T-cell (primary cell): ENCODE results near the gene FYN. TPM values are rescaled to one million over a fixed set of nuclear protein-coding genes. Genes with fewer than 3 reads are reported as not detected.

Experiments used
- ATAC-seq, 4 experiments: fragments of 200-7000 bp in 3 of 4; fragments of 150-1000 bp in 1 of 4; cut with Tn5 transposase; replicated peaks in 1 of 4; 1 replicate in 3 of 4; 2 replicates in 1 of 4; pipeline ENCODE4 v1.10.0; 2021; ENCODE audit warnings: moderate library complexity in 3 of 4, mild to moderate bottlenecking in 2 of 4, moderate number of reproducible peaks in 1 of 4
- CTCF ChIA-PET, 2 donors: fragments of 300-600 bp; sonication (Branson Sonifier 250); formaldehyde crosslinking; loops; one replicate each; lab custom pipeline; 2022; ENCODE audit warnings: antibody characterized with exemption in 2 of 2; lab: Charles Lee
- POLR2A ChIA-PET, 2 donors: fragments of 300-600 bp; sonication (Branson Sonifier 250); formaldehyde crosslinking; loops; one replicate each; lab custom pipeline; 2022; ENCODE audit warnings: antibody characterized with exemption in 2 of 2; lab: Charles Lee
- DNase-seq, 35 experiments: peaks; one replicate each; pipeline versions ENCODE4 v3.0.0 to v3.0.0-alpha.2; 2013 to 2023
- H3K27ac ChIP-seq: one replicate; pipeline ENCODE4 v1.5.1; 2013; ENCODE audit warnings: low read length
- H3K27me3 ChIP-seq, 2 experiments: replicated peaks in 1 of 2; 1 replicate in 1 of 2; 2 replicates in 1 of 2; pipeline versions ENCODE4 v1.6.1 to v1.7.0; 2013; ENCODE audit warnings: low read length in 1 of 2, mixed read lengths in 1 of 2; ENCODE audit not compliant: control insufficient read depth in 2 of 2, insufficient read depth in 2 of 2; ENCODE audit errors: extremely low read depth in 1 of 2
- H3K36me3 ChIP-seq, 2 donors: 1 replicate in 1 of 2; 2 replicates in 1 of 2; pipeline versions ENCODE4 v1.6.1 to v1.7.0; 2013; ENCODE audit warnings: low read length in 1 of 2; ENCODE audit not compliant: control insufficient read depth in 2 of 2, insufficient read depth in 1 of 2; ENCODE audit errors: extremely low read depth in 1 of 2
- H3K4me1 ChIP-seq, 2 experiments: 1 replicate in 1 of 2; 2 replicates in 1 of 2; pipeline versions ENCODE4 v1.6.1 to v1.7.0; 2013; ENCODE audit warnings: low read length in 2 of 2, mixed read lengths in 1 of 2; ENCODE audit not compliant: insufficient read depth in 2 of 2, control insufficient read depth in 1 of 2; ENCODE audit errors: extremely low read depth in 1 of 2
- H3K4me3 ChIP-seq, 2 donors: 1 replicate in 1 of 2; 2 replicates in 1 of 2; pipeline versions ENCODE4 v1.5.1 to v1.7.0; 2013; ENCODE audit warnings: mild to moderate bottlenecking in 2 of 2, low read length in 1 of 2, moderate library complexity in 1 of 2; ENCODE audit not compliant: control insufficient read depth in 1 of 2; ENCODE audit errors: extremely low read depth in 1 of 2
- H3K9me3 ChIP-seq: 2 replicates; pipeline ENCODE4 v1.7.0; 2013
- H3K27ac Mint-ChIP-seq, 2 donors: one replicate each; pipeline ENCODE4 v1.8.0; 2020 to 2021; ENCODE audit warnings: mild to moderate bottlenecking in 2 of 2, mixed read lengths in 2 of 2
- H3K27me3 Mint-ChIP-seq, 2 donors: one replicate each; pipeline ENCODE4 v1.8.0; 2021 to 2022; ENCODE audit warnings: mixed read lengths in 2 of 2
- H3K36me3 Mint-ChIP-seq: one replicate; pipeline ENCODE4 v1.8.0; 2021; ENCODE audit warnings: mixed read lengths
- H3K4me1 Mint-ChIP-seq, 3 donors: one replicate each; pipeline ENCODE4 v1.8.0; 2020 to 2022; ENCODE audit warnings: mixed read lengths in 3 of 3, mild to moderate bottlenecking in 1 of 3
- H3K4me3 Mint-ChIP-seq, 3 donors: one replicate each; pipeline ENCODE4 v1.8.0; 2020 to 2022; ENCODE audit warnings: mild to moderate bottlenecking in 3 of 3, mixed read lengths in 3 of 3, moderate library complexity in 3 of 3
- H3K9me3 Mint-ChIP-seq, 3 donors: one replicate each; pipeline ENCODE4 v1.8.0; 2020 to 2022; ENCODE audit warnings: mixed read lengths in 3 of 3
- WGBS: methylation state at CpG from one replicate; pipeline ENCODE4 v1.1.5; 2013; ENCODE audit warnings: missing lambda C conversion rate; ENCODE audit not compliant: insufficient coverage; 5-methylcytosine and 5-hydroxymethylcytosine counted together
- total RNA-seq, 35 experiments: library from RNA in 6 of 35; stranded (reverse) in 6 of 35; fragments of 120-200 nt in 1 of 35; gene quantifications; one replicate each; pipeline versions ENCODE4 v1.2.1 to v1.2.4 and lab custom pipeline; 2013 to 2026

FYN gene
- total RNA-seq, 5 donors from 2014 or later (not counting 1 experiment from before 2014, with no cell fraction given) = 466 to 573 (median 534) TPM

DNA sequence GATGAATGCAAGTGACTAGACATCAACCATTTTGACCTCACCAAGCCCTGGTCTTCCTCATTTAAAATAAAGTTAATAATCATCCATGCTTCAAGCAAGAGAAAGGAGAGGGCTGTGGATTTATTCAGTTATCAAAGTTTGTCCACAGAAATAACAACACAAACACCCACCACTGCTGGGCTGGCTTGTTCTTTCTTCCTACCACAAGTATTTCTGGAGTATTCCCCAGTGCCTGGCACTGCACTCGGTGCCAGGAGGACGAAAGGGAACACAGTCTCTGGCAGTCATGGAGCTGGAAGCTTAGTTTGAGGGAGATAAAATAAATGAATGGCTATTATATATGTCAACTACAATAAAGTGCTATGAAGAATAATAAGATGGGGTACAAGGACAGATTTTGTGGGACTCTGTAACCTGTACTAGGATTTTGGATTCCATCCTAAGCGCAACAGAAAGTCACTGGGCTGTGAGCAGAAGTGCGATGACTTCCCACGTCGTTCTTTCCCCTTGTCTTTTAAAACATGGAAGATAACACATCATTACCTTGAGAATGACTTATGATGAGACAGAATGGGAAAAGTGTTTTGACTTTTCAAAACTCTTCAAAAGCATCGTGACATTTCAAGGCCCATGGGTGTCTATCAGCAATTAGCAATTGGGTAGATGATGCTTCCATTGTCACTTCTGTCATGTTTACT, 193.1 kb downstream of the FYN start:
- Mint-ChIP-seq H3K4me3 (no peak overlapping the region), H3K9me3 (no peaks in the 10 kb centered on the region), H3K36me3 (peaks cover 65% of the 10 kb centered on the region), H3K27ac (peak overlapping the region; percentile 12 to 49), H3K27me3 (no peaks in the 10 kb centered on the region), H3K4me1 (peaks cover 80 to 88% (median 84%) of the 10 kb centered on the region in 3 donors)
- Histone ChIP-seq H3K4me1 (peaks cover 17 to 41% of the 10 kb centered on the region in 2 experiments), H3K4me3 (no peak overlapping the region), H3K27ac (no peak overlapping the region), H3K36me3 (peaks cover 3 to 82% of the 10 kb centered on the region in 2 donors), H3K9me3 (no peaks in the 10 kb centered on the region), H3K27me3 (no peaks in the 10 kb centered on the region)
- POLR2A ChIA-PET = interaction anchor here in 1 of 2 donors (0.5 to 0.6 kb wide), 2 partner anchors 363 to 481 kb away, joined by 4 to 7 read pairs; no protein-coding TSS in a partner anchor
- WGBS = 100% methylated on average over 1 of the region's 7 CpGs
- DNase-seq (no peak), ATAC-seq (no peak)
- CTCF ChIA-PET = no interaction called here

DNA sequence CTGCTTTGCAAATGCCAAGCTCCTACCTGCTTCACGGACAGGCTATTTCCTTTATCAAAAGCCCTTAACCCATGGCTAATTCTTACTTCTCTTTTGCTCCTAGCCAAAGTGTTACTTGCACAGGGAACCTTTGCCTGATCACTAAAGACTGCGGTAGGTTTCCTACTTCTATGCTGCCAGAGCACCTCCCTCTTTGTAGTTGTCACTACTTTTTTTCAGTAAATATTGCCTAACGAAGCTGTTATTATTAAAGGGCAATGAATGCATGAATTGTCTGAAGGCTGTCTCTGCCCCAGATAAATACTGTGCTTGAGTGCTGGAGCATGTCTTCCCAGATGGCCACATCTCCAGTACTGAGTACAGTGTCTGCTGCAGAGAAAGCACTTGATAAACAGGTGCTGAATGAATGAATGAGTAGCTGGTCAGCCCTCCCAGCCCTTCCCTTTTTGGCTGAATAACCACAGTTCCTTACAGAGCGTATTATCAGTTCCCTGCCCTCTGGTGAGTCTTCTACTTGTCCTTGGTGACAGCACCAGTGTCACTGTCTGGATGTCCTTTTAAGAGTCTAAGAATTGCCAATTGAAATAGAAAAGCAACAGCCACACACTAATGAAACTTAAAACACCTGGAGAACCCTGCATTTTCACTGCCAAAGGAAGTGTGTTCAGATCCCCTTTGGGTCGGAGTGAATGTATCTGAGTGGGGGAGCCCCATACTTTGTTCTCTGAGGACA, 194.0 kb downstream of the FYN start:
- Histone ChIP-seq H3K27ac (no peak overlapping the region), H3K4me1 (peaks cover 14 to 34% of the 10 kb centered on the region in 2 experiments), H3K4me3 (no peak overlapping the region), H3K9me3 (no peaks in the 10 kb centered on the region), H3K36me3 (peaks cover 3 to 82% of the 10 kb centered on the region in 2 donors), H3K27me3 (no peaks in the 10 kb centered on the region)
- H3K4me1 Mint-ChIP-seq = peaks cover 75 to 86% (median 79%) of the 10 kb centered on the region in 3 donors
- ATAC-seq (no peak), DNase-seq (no peak)
- ChIA-PET CTCF (no interaction called here), POLR2A (no interaction called here)
- WGBS = 83% methylated on average over 1 of the region's 5 CpGs
- H3K4me3 Mint-ChIP-seq = no peak overlapping the region
- H3K27ac Mint-ChIP-seq = peak overlapping the region; percentile 49 to 53
- H3K9me3 Mint-ChIP-seq = no peaks in the 10 kb centered on the region
- no peaks in the 10 kb centered on the region for H3K27me3 Mint-ChIP-seq
- H3K36me3 Mint-ChIP-seq = peaks cover 65% of the 10 kb centered on the region

DNA sequence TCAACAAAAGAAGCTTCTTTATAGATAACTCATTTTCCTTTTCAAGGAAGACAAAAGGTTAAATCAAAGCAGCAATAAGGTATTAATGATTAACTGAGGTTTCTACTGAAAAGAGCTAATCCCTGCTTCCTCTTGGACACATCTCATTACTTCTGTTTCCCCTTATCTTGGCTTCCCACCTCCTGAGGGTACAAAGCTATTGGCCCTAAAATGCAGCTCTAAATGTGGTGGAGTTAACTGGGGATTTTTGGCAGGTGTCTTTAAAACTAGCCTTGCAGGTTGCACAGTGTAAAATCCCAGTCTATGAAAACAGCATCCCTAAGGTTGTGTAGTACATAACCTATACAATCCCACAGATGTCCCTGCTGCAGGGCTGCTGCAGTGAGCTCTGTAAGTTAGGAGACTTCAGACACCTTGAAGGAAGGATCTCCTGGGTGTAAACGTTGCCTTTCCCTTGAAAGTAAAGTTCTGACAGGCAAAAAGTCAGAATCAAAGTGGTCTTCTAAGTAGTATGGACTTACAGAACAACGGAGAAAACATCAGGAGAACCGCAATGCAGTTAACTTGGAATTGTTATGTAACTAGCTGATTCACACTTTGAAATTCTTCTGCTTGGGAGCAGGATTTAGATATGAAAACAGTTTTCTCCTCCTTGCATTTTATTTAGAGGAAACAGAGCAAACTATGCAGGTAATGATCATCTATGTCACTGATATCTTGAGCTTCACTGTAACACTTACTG, 195.8 kb downstream of the FYN start:
- Mint-ChIP-seq H3K27ac (peak overlapping the region; percentile 52 to 55), H3K27me3 (no peaks in the 10 kb centered on the region), H3K4me3 (no peak overlapping the region), H3K36me3 (peaks cover 69% of the 10 kb centered on the region), H3K9me3 (no peaks in the 10 kb centered on the region), H3K4me1 (peaks cover 56 to 68% (median 61%) of the 10 kb centered on the region in 3 donors)
- Histone ChIP-seq H3K36me3 (peaks cover 3 to 87% of the 10 kb centered on the region in 2 donors), H3K27me3 (no peaks in the 10 kb centered on the region), H3K4me1 (peaks cover 7 to 18% of the 10 kb centered on the region in 2 experiments), H3K4me3 (no peak overlapping the region), H3K27ac (no peak overlapping the region), H3K9me3 (no peaks in the 10 kb centered on the region)
- ATAC-seq = no peak
- no peak for DNase-seq
- ChIA-PET CTCF (interaction anchor here in 1 of 2 donors (0.6 to 1.6 kb wide), 2 partner anchors 19 to 28 kb away, joined by 3 to 6 read pairs; no protein-coding TSS in a partner anchor), POLR2A (interaction anchor here (0.6 to 1.1 kb wide), 4 partner anchors 9 to 190 kb away, joined by 3 to 5 read pairs (median 4); no protein-coding TSS in a partner anchor)
- WGBS = 33% methylated on average over 1 of the region's 3 CpGs

DNA sequence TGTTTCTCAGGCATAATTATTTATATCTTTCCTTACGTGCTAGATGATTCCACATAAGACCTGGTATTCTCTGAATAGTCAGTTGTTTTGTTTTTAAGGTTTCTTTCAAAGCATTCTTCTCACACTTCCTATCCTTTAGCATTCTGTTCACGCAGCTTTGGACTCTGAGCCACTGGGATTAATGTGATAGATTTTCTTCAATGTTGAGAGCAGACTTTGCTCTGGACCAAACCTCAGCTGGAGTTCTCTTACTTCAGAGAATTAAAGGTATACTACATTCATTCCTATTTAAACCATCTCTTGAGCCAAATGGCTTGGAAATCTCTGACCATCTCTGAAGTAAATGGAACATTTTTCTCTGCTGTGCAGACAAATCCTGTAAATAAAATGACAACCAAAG, 196.9 kb downstream of the FYN start:
- Mint-ChIP-seq H3K36me3 (peaks cover 67% of the 10 kb centered on the region), H3K9me3 (no peaks in the 10 kb centered on the region), H3K4me3 (peak overlapping the region in 1 of 3 donors; percentile 13), H3K27me3 (no peaks in the 10 kb centered on the region), H3K27ac (peak overlapping the region; percentile 70 to 77), H3K4me1 (peaks cover 46 to 59% (median 51%) of the 10 kb centered on the region in 3 donors)
- no peak overlapping the region for H3K4me3 ChIP-seq
- ChIA-PET POLR2A (no interaction called here), CTCF (interaction anchor here in 1 of 2 donors (0.6 to 1.6 kb wide), 3 partner anchors 20 to 87 kb away, joined by 3 to 6 read pairs (median 3); no protein-coding TSS in a partner anchor)
- no peak overlapping the region for H3K27ac ChIP-seq
- ATAC-seq (no peak), DNase-seq (no peak)
- no CpG with 5 or more reads among the region's 2 CpGs for WGBS
- peaks cover 0 to 87% of the 10 kb centered on the region in 2 donors for H3K36me3 ChIP-seq
- H3K4me1 ChIP-seq = peaks cover 7 to 12% of the 10 kb centered on the region in 2 experiments
- H3K27me3 ChIP-seq = no peaks in the 10 kb centered on the region
- H3K9me3 ChIP-seq = no peaks in the 10 kb centered on the region

DNA sequence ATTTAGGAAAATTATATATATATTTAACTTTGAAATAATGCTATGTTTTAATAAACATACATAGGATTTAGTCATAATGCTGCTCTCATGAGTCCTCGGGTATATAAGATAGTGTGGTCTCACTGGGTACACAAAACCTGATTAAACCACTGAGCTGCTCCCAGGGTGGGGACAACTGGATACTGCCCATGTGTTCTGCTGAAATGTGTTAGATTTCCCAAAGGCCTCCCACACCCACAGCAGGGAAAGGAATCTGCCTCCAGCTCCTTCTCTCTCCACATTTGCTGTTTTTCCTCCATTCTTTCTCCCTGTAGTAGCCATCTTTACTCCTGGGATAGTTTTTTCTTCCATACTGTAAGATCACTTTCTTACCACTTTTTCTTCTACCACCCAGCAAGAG, 198.4 kb downstream of the FYN start:
- no peaks in the 10 kb centered on the region for H3K9me3 ChIP-seq
- H3K27me3 Mint-ChIP-seq = no peaks in the 10 kb centered on the region
- ChIA-PET CTCF (interaction anchor here (0.5 to 0.6 kb wide), 2 partner anchors 488 to 1644 kb away, joined by 3 to 5 read pairs; no protein-coding TSS in a partner anchor), POLR2A (interaction anchor here in 1 of 2 donors (0.6 kb wide), 1 partner anchor 204 kb away, joined by 7 read pairs; no protein-coding TSS in a partner anchor)
- peaks cover 5 to 7% of the 10 kb centered on the region in 2 experiments for H3K4me1 ChIP-seq
- no peaks in the 10 kb centered on the region for H3K9me3 Mint-ChIP-seq
- no peak for ATAC-seq
- peaks cover 3 to 87% of the 10 kb centered on the region in 2 donors for H3K36me3 ChIP-seq
- no peak overlapping the region for H3K4me3 ChIP-seq
- peaks cover 42 to 48% (median 42%) of the 10 kb centered on the region in 3 donors for H3K4me1 Mint-ChIP-seq
- no peaks in the 10 kb centered on the region for H3K27me3 ChIP-seq
- peak overlapping the region; percentile 76 to 81 for H3K27ac Mint-ChIP-seq
- no peak for DNase-seq
- H3K27ac ChIP-seq = peak overlapping the region; percentile 16
- no CpG with 5 or more reads among the region's 1 CpG for WGBS
- peak overlapping the region in 1 of 3 donors; percentile 32 for H3K4me3 Mint-ChIP-seq
- peaks cover 67% of the 10 kb centered on the region for H3K36me3 Mint-ChIP-seq
